ENCODE measurements around the gene HNF4A. TPM values are rescaled to one million over a fixed set of nuclear protein-coding genes. Genes with fewer than 3 reads are reported as not detected.

Gene HNF4A
- total and polyA plus RNA-seq, 2 of the 13 experiments (the other 11 are each of a cell fraction or from before 2014, with no cell fraction given), result 80.9 to 169 TPM

DNA sequence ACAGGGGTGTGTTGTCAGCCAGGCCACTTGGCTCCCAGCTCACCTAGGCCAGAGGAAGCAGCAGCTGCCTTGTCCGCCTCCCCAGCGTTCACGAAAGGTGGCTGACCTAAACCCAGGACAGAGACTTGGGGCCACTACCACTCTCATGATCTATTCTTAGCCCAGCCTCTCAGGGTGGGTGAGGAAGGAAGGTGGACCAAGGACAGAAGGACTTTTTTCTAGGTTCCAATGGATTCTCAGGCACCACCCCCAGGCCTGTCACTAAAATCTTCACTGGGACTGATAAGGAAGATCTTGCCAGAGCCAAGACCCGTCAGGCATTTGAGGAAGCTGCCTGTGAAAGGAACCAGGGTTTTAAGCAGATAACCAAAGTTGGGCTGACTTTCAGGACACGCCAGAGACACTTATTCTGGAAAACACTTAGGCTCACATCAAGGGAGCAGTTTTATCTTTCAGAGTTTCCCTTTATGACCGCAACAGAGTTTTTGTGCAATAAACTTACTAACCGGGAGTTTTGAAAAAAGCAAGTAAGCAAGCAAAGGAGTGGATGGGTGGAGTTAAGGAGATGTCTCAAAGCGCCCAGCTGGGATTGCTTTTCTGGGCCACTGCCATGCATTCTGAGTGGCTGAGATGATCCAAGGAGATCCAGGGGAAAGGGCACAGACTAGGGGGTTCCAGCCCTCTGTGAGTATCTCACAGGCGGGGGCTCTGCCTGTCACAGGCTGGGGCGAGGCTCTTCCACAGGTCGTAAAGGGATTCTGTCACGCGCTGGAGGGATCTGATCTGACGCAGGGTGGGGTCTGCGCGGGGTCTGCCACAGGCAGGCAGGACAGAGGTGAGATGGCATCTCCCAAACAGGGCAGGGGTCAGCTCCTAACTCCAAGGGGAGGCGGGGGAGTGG is 45.5 kb upstream of the HNF4A start (continued):
- TF ChIP-seq ELK4 (CRISPR knock-in tag; IDR thresholded peaks at IDR 0.05; ENCODE audit: borderline replicate concordance), result 0 out of 2 replicates have a peak, but pooled peaks have one; percentile 9
- no peak for TF ChIP-seq NR2F6 (IDR thresholded peaks at IDR 0.05)
- TF ChIP-seq NR2F6 (CRISPR knock-in tag; IDR thresholded peaks at IDR 0.05), result 0 out of 2 replicates have a peak, but pooled peaks have one; percentile 5
- TF ChIP-seq, protein P1, sequence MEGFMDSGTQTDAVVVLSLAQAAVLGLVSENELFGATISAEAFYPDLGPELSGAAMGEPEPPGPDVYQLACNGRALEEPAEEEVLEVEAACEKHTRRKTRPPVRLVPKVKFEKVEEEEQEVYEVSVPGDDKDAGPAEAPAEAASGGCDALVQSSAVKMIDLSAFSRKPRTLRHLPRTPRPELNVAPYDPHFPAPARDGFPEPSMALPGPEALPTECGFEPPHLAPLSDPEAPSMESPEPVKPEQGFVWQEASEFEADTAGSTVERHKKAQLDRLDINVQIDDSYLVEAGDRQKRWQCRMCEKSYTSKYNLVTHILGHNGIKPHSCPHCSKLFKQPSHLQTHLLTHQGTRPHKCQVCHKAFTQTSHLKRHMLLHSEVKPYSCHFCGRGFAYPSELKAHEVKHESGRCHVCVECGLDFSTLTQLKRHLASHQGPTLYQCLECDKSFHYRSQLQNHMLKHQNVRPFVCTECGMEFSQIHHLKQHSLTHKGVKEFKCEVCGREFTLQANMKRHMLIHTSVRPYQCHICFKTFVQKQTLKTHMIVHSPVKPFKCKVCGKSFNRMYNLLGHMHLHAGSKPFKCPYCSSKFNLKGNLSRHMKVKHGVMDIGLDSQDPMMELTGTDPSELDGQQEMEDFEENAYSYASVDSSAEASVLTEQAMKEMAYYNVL (CRISPR knock-in tag; IDR thresholded peaks at IDR 0.05; ENCODE audit: borderline replicate concordance), result no peak
- 0 out of 2 replicates have a peak, but pooled peaks have one; percentile 16 for TF ChIP-seq ELF3 (CRISPR knock-in tag; IDR thresholded peaks at IDR 0.05)
